SK-N-SH treated with all-trans-retinoic acid at 6 μM for 48 hours (cell line): ENCODE results near the gene COL10A1.

Source experiments
- ARNTL ChIP-seq: fragments of 450-650 bp; formaldehyde crosslinking; IDR thresholded peaks from 2 replicates; pipeline ENCODE4 v1.5.0; 2020; ENCODE audit warnings: low read depth, mild to moderate bottlenecking, moderate library complexity, borderline replicate concordance
- CSDC2 ChIP-seq: fragments of 250-450 bp; sonication (Bioruptor Pico); IDR thresholded peaks from 2 replicates; pipeline ENCODE4 v1.5.0; 2020; ENCODE audit warnings: mild to moderate bottlenecking, moderate library complexity
- ESRRG ChIP-seq: fragments of 250-450 bp; sonication (Bioruptor Pico); IDR thresholded peaks from 2 replicates; pipeline ENCODE4 v1.6.1; 2021; ENCODE audit warnings: mild to moderate bottlenecking
- GLIS3 ChIP-seq: fragments of 250-450 bp; sonication (Bioruptor Pico); IDR thresholded peaks from 2 replicates; pipeline ENCODE4 v1.5.0; 2020; ENCODE audit warnings: mild to moderate bottlenecking, moderate library complexity
- RARB ChIP-seq: fragments of 250-450 bp; sonication (Bioruptor Pico); IDR thresholded peaks from 2 replicates; pipeline ENCODE4 v1.8.0; 2021; ENCODE audit warnings: mild to moderate bottlenecking, moderate library complexity
- ZNF70 ChIP-seq: fragments of 450-650 bp; formaldehyde crosslinking; IDR thresholded peaks from 2 replicates; pipeline ENCODE4 v1.5.0; 2020; ENCODE audit warnings: mild to moderate bottlenecking, moderate library complexity
- ZNF8 ChIP-seq: fragments of 450-650 bp; formaldehyde crosslinking; IDR thresholded peaks from 2 replicates; pipeline ENCODE4 v1.5.0; 2020; ENCODE audit warnings: mild to moderate bottlenecking, moderate library complexity
- TF ChIP-seq, protein P1 (sequence below): fragments of 250-450 bp; sonication (Bioruptor Pico); IDR thresholded peaks from 2 replicates; pipeline ENCODE4 v1.8.0; 2020; ENCODE audit warnings: mild to moderate bottlenecking, moderate library complexity, borderline replicate concordance
- TF ChIP-seq, protein P2 (sequence below): fragments of 250-450 bp; sonication (Bioruptor Pico); IDR thresholded peaks from 2 replicates; pipeline ENCODE4 v1.5.1; 2020; ENCODE audit warnings: low read depth, mild to moderate bottlenecking, moderate library complexity
- TF ChIP-seq, protein P3 (sequence below): fragments of 250-450 bp; sonication (Bioruptor Pico); IDR thresholded peaks from 2 replicates; pipeline ENCODE4 v1.5.1; 2021; ENCODE audit warnings: mild to moderate bottlenecking, moderate library complexity

DNA sequence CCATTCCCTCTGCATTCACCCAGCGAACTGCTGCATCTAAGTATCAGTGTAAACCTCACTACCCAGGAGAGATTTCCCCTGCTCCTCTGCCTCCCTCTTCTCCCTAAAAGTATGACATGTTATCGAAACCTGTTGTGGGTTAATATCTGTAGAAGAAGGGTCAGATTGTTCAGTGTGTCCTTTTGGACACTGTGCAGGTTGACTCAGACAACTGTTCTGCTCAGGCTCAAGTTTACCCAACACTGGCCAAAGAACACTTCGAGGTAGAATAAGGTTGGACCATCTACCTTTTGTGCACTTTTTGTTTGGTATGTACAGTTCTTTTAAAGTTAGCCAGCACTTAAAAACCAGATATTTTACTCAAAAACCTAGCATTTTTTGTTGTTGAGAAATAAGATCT, 20.7 kb downstream of the COL10A1 start:
- TF ChIP-seq ZNF8 (no peak), CSDC2 (CRISPR knock-in tag) (no peak), RARB (CRISPR knock-in tag) (no peak), ESRRG (CRISPR knock-in tag) (no peak), ZNF70 (CRISPR knock-in tag) (no peak), ARNTL (CRISPR knock-in tag) (no peak), GLIS3 (CRISPR knock-in tag) (no peak)
- TF ChIP-seq, protein P1, sequence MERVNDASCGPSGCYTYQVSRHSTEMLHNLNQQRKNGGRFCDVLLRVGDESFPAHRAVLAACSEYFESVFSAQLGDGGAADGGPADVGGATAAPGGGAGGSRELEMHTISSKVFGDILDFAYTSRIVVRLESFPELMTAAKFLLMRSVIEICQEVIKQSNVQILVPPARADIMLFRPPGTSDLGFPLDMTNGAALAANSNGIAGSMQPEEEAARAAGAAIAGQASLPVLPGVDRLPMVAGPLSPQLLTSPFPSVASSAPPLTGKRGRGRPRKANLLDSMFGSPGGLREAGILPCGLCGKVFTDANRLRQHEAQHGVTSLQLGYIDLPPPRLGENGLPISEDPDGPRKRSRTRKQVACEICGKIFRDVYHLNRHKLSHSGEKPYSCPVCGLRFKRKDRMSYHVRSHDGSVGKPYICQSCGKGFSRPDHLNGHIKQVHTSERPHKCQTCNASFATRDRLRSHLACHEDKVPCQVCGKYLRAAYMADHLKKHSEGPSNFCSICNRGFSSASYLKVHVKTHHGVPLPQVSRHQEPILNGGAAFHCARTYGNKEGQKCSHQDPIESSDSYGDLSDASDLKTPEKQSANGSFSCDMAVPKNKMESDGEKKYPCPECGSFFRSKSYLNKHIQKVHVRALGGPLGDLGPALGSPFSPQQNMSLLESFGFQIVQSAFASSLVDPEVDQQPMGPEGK, result no peak
- TF ChIP-seq, protein P2, sequence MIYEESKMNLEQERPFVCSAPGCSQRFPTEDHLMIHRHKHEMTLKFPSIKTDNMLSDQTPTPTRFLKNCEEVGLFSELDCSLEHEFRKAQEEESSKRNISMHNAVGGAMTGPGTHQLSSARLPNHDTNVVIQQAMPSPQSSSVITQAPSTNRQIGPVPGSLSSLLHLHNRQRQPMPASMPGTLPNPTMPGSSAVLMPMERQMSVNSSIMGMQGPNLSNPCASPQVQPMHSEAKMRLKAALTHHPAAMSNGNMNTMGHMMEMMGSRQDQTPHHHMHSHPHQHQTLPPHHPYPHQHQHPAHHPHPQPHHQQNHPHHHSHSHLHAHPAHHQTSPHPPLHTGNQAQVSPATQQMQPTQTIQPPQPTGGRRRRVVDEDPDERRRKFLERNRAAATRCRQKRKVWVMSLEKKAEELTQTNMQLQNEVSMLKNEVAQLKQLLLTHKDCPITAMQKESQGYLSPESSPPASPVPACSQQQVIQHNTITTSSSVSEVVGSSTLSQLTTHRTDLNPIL, result no peak
- TF ChIP-seq, protein P3, sequence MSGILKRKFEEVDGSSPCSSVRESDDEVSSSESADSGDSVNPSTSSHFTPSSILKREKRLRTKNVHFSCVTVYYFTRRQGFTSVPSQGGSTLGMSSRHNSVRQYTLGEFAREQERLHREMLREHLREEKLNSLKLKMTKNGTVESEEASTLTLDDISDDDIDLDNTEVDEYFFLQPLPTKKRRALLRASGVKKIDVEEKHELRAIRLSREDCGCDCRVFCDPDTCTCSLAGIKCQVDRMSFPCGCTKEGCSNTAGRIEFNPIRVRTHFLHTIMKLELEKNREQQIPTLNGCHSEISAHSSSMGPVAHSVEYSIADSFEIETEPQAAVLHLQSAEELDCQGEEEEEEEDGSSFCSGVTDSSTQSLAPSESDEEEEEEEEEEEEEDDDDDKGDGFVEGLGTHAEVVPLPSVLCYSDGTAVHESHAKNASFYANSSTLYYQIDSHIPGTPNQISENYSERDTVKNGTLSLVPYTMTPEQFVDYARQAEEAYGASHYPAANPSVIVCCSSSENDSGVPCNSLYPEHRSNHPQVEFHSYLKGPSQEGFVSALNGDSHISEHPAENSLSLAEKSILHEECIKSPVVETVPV (CRISPR knock-in tag), result no peak
